ENCODE results near the gene APOM. TPM values are rescaled to one million over a fixed set of nuclear protein-coding genes. Genes with fewer than 3 reads are reported as not detected.

The APOM gene
- total RNA-seq, 3 donors from 2014 or later (not counting 1 experiment from before 2014, with no cell fraction given), result 2.6 to 2.8 (median 2.7) TPM

DNA sequence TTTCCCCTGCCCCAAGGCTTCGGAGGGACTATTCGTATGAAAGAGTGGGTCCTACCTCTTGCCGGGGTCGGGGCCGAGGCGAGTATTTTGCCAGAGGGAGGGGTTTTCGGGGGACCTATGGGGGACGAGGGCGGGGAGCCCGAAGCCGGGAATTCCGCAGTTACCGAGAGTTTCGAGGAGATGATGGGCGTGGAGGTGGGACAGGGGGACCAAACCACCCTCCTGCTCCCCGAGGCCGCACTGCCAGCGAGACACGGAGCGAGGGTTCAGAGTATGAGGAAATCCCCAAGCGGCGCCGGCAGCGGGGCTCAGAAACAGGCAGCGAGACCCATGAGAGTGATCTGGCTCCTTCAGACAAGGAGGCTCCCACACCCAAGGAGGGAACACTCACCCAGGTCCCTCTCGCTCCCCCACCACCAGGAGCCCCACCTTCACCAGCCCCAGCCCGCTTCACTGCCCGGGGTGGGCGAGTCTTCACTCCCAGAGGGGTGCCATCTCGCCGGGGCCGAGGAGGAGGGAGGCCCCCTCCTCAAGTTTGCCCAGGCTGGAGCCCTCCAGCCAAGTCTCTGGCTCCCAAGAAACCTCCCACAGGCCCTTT is 23.9 kb upstream of the APOM start:
- H3K9me3 Mint-ChIP-seq, result no peaks in the 10 kb centered on the region
- DNase-seq, result no peak
- H3K36me3 ChIP-seq (ENCODE audit: control insufficient read depth, insufficient read depth, low read length), result peaks cover 94% of the 10 kb centered on the region
- TF ChIP-seq, protein P1, sequence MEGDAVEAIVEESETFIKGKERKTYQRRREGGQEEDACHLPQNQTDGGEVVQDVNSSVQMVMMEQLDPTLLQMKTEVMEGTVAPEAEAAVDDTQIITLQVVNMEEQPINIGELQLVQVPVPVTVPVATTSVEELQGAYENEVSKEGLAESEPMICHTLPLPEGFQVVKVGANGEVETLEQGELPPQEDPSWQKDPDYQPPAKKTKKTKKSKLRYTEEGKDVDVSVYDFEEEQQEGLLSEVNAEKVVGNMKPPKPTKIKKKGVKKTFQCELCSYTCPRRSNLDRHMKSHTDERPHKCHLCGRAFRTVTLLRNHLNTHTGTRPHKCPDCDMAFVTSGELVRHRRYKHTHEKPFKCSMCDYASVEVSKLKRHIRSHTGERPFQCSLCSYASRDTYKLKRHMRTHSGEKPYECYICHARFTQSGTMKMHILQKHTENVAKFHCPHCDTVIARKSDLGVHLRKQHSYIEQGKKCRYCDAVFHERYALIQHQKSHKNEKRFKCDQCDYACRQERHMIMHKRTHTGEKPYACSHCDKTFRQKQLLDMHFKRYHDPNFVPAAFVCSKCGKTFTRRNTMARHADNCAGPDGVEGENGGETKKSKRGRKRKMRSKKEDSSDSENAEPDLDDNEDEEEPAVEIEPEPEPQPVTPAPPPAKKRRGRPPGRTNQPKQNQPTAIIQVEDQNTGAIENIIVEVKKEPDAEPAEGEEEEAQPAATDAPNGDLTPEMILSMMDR (IDR thresholded peaks at IDR 0.05), result no peak
- H3K36me3 Mint-ChIP-seq, result peaks cover 13% of the 10 kb centered on the region
- H3K27me3 Mint-ChIP-seq (ENCODE audit: low read depth in 2 of 2), result no peaks in the 10 kb centered on the region
- no peak overlapping the region for H3K4me3 Mint-ChIP-seq
- H3K27me3 ChIP-seq (ENCODE audit: control insufficient read depth, insufficient read depth, low read length), result no peaks in the 10 kb centered on the region
- 96% methylated on average over 32 of the region's 32 CpGs for WGBS (ENCODE audit: insufficient coverage)
- no peak overlapping the region for H3K27ac ChIP-seq (ENCODE audit: low read length)
- intact Hi-C loops (cut with micrococcal nuclease), result no loop called here
- H3K4me1 Mint-ChIP-seq, result peaks cover 6 to 25% of the 10 kb centered on the region in 2 donors
- ATAC-seq, result no peak
- H3K4me3 ChIP-seq (ENCODE audit: low read length), result no peak overlapping the region
- H3K9me3 ChIP-seq (ENCODE audit: control insufficient read depth, insufficient read depth, low read length), result no peaks in the 10 kb centered on the region
- no peaks in the 10 kb centered on the region for H3K4me1 ChIP-seq (ENCODE audit: control insufficient read depth, insufficient read depth, low read length)
- H3K27ac Mint-ChIP-seq, result peak overlapping the region; percentile 26 to 76

DNA sequence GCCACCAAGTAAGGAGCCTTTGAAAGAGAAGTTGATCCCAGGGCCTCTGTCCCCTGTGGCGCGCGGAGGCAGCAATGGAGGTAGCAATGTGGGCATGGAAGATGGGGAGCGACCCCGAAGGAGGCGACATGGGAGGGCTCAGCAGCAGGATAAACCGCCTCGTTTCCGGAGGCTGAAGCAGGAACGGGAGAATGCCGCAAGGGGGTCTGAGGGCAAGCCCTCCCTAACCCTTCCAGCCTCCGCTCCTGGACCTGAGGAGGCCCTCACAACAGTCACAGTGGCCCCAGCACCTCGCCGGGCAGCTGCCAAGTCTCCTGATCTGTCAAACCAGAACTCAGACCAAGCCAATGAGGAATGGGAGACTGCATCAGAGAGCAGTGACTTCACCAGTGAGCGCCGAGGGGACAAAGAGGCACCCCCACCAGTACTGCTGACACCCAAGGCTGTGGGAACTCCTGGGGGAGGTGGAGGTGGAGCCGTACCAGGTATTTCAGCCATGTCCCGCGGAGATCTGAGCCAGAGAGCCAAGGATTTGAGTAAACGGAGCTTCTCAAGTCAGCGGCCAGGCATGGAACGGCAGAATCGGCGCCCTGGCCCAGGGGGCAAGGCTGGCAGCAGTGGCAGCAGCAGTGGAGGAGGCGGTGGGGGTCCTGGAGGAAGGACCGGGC is 23.3 kb upstream of the APOM start:
- Histone ChIP-seq H3K4me3 (ENCODE audit: low read length) (no peak overlapping the region), H3K27me3 (ENCODE audit: control insufficient read depth, insufficient read depth, low read length) (no peaks in the 10 kb centered on the region), H3K27ac (ENCODE audit: low read length) (no peak overlapping the region), H3K9me3 (ENCODE audit: control insufficient read depth, insufficient read depth, low read length) (no peaks in the 10 kb centered on the region), H3K4me1 (ENCODE audit: control insufficient read depth, insufficient read depth, low read length) (no peaks in the 10 kb centered on the region), H3K36me3 (ENCODE audit: control insufficient read depth, insufficient read depth, low read length) (peaks cover 93% of the 10 kb centered on the region)
- TF ChIP-seq, protein P1 (IDR thresholded peaks at IDR 0.05), result no peak
- intact Hi-C loops (cut with micrococcal nuclease), result no loop called here
- 98% methylated on average over 26 of the region's 26 CpGs for WGBS (ENCODE audit: insufficient coverage)
- Mint-ChIP-seq H3K4me1 (peaks cover 4 to 24% of the 10 kb centered on the region in 2 donors), H3K27ac (peak overlapping the region; percentile 21 to 76), H3K9me3 (no peaks in the 10 kb centered on the region), H3K27me3 (ENCODE audit: low read depth in 2 of 2) (no peaks in the 10 kb centered on the region), H3K36me3 (peaks cover 6% of the 10 kb centered on the region), H3K4me3 (no peak overlapping the region)
- no peak for ATAC-seq
- no peak for DNase-seq

DNA sequence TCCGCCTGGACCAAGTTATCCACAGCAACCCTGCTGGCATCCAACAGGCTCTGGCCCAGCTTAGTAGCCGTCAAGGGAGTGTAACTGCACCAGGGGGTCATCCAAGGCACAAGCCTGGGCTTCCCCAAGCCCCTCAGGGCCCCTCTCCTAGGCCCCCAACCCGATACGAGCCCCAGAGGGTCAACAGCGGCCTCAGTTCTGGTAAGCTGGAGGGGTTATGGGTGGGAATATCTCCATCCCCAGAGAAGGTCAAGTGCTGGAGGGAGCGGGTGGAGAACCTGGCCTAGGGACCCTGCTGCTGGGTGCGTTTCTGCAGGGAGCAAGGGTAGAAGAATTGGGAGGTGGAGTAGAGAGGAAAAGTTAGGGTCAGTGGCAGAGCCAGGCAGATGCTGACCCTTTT is 22.2 kb upstream of the APOM start:
- Mint-ChIP-seq H3K9me3 (no peaks in the 10 kb centered on the region), H3K27me3 (ENCODE audit: low read depth in 2 of 2) (no peaks in the 10 kb centered on the region), H3K4me1 (peaks cover 0 to 20% of the 10 kb centered on the region in 2 donors), H3K4me3 (no peak overlapping the region), H3K36me3 (no peaks in the 10 kb centered on the region), H3K27ac (peak overlapping the region in 1 of 2 donors; percentile 76)
- DNase-seq, result no peak
- peaks cover 93% of the 10 kb centered on the region for H3K36me3 ChIP-seq (ENCODE audit: control insufficient read depth, insufficient read depth, low read length)
- H3K27me3 ChIP-seq (ENCODE audit: control insufficient read depth, insufficient read depth, low read length), result no peaks in the 10 kb centered on the region
- no peak for ATAC-seq
- WGBS (ENCODE audit: insufficient coverage), result 97% methylated on average over 7 of the region's 7 CpGs
- intact Hi-C loops (cut with micrococcal nuclease), result no loop called here
- H3K9me3 ChIP-seq (ENCODE audit: control insufficient read depth, insufficient read depth, low read length), result no peaks in the 10 kb centered on the region
- H3K4me3 ChIP-seq (ENCODE audit: low read length), result no peak overlapping the region
- no peaks in the 10 kb centered on the region for H3K4me1 ChIP-seq (ENCODE audit: control insufficient read depth, insufficient read depth, low read length)
- H3K27ac ChIP-seq (ENCODE audit: low read length), result no peak overlapping the region
- TF ChIP-seq, protein P1 (IDR thresholded peaks at IDR 0.05), result no peak

Measured in natural killer cell (primary cell).